ENCODE results near the gene LILRA1.
"Not testable (repeated sequence)": the region's sequence is repeated elsewhere in the genome, so short reads cannot be mapped to it uniquely, and the experiment has no call there.

LILRA1 gene

DNA sequence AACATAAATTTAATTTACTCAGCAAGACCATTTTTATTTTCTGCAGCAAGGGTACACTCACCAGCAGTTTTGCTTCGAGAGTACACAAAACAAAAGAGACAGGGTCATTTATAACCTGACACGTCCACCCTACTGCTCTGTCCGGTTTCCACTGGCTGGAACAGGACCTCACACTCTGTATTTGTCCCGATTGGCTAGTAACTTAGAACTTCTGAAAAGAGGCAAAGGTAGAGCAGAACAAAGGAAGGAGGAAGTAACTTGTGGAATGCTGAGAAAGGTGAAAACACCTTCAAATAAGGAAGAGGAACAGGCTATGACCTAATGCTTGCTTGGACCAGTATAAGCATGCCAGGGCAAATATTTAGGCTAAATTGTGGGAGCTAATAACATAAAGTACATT is 34.5 kb downstream of the LILRA1 start:
- DNase-seq, result not testable (repeated sequence)

DNA sequence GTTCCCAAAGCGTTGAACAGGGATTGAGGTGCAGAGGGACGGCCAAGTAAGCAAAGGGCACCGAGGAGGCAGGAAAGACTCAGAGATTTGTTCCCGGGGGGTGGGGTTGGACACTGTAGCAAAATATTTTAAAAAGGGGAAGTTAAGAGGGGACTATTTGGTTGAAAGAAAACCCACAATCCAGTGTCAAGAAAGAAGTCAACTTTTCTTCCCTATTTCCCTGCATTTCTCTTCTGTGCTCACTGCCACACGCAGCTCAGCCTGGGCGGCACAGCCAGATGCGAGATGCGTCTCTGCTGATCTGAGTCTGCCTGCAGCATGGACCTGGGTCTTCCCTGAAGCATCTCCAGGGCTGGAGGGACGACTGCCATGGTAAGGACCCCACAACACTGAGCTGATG is 36.8 kb downstream of the LILRA1 start, which contains the start of gene LILRB1:
TSS of gene LILRB1 (plus strand) at position 223 of the 400 bp plus-strand sequence. CDS start 590 bp downstream, outside the sequence.
- DNase-seq, result not testable (repeated sequence)

DNA sequence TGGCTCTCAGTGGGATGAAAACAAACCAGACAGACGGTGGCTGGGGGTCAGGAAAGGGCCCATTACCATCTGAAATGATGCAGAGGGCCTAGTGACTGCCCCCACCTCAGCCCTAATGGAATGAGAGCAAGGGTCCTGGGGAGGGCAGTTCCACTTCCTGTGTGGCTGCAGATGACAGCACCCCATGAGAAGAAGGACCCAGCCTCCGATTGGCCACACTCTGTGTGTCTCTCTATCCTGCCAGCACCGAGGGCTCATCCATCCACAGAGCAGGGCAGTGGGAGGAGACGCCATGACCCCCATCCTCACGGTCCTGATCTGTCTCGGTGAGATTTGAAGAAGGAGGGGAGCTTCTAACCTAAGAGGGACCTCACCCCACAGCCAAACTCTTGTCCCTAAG is 37.4 kb downstream of the LILRA1 start:
- DNase-seq, result no peak

DNA sequence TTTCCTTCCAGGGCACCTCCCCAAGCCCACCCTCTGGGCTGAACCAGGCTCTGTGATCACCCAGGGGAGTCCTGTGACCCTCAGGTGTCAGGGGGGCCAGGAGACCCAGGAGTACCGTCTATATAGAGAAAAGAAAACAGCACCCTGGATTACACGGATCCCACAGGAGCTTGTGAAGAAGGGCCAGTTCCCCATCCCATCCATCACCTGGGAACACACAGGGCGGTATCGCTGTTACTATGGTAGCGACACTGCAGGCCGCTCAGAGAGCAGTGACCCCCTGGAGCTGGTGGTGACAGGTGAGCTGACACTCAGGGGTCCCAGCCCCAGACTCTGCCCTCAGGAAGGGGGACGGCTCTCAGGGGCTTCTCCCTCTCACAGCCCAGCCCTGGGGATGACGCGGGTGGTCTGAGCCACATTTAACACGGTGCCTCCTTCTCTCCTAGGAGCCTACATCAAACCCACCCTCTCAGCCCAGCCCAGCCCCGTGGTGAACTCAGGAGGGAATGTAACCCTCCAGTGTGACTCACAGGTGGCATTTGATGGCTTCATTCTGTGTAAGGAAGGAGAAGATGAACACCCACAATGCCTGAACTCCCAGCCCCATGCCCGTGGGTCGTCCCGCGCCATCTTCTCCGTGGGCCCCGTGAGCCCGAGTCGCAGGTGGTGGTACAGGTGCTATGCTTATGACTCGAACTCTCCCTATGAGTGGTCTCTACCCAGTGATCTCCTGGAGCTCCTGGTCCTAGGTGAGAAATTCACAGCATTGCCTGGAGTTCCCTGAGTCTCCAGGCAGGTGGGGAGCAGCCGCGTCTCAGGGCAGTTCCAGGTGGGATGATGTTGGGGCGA is 38.3 kb downstream of the LILRA1 start:
- DNase-seq, result not testable (repeated sequence)

DNA sequence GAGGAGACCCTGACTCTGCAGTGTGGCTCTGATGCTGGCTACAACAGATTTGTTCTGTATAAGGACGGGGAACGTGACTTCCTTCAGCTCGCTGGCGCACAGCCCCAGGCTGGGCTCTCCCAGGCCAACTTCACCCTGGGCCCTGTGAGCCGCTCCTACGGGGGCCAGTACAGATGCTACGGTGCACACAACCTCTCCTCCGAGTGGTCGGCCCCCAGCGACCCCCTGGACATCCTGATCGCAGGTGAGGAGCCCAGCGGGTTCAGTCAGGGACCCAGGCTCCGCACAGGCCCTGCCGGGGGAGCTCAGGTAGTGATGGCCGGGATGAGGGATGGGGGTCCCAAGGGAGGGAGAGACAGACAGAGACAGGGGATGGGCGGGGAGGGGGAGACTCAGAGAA is 39.1 kb downstream of the LILRA1 start:
- not testable (repeated sequence) for DNase-seq

DNA sequence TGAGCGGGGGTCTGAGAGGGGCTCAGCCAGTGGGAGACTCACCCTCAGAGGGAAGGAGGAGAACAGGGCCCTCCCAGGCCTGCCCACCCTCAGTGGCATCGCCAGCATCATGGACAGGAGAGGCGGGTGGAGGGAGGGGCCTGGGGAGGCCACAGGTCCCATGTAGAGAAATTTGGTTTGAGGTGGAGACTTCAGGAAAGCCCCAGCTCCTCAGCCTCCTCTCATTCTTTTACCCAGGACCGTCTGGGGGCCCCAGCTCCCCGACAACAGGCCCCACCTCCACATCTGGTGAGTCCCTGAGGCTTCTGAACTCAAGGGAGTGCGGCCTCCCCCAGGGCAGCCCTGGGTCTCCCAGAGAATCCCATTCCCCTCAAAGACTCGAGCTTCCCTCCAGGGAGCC is 40.0 kb downstream of the LILRA1 start:
- no peak for DNase-seq

DNA sequence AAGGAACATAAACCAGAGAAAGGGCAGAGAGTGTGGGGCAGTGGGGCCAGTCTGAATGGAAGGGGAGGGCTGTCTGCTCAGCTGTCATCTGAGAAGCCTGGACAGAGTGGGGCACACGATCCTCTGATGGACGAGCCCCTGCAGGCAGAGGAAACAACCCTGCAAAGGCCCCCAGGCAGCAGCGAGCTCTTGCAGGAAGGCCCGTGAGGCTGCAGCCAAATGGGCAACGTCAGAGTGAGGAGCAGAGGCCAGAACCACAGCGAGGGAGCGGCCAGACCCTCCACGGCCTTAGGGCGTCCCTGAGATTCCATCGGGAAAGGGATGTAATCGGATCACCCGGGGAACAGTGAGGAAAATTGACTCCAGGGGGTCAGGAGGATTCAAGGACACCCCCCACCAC is 42.6 kb downstream of the LILRA1 start:
- DNase-seq, result not testable (repeated sequence)

DNA sequence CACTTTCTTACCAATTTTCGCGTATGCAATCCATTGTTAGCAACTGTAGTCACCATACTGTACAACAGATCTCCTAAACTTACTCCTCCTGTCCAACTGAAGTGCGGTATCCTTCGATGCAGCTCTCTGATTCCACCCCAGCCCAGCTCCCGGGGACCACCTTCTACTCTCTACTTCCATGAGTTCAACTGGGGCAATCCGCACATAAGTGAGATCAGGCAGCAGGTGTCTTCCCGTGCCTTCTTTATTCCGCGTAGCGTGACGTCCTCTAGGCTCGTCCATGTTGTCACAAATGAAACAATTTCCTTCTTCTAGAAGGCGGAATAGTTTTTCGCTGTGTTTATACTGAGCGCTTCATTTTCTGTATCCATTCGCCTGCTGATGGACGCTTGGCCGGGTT is 45.3 kb downstream of the LILRA1 start:
- no peak for DNase-seq

DNA sequence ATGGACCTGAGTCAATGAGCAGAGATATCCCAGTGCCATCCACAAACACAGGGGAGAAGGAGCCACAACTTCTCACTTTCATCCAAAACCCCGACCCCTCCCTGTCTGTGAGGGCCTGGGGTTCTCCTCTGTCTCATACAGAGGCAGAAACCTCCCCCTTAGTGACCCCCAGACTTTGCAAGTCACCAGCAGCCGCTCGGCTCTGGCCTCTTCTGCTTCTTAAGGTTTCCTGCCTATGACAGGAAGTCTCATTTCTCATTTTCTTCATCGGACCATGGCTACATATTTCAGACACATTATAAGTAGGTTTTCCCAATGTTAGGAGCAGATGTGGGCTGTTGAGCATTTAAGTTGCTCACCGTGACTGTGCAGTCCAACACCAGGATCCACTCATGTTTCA is 49.5 kb downstream of the LILRA1 start:
- peak in 1 of 2 donors; percentile 34 for DNase-seq

DNA sequence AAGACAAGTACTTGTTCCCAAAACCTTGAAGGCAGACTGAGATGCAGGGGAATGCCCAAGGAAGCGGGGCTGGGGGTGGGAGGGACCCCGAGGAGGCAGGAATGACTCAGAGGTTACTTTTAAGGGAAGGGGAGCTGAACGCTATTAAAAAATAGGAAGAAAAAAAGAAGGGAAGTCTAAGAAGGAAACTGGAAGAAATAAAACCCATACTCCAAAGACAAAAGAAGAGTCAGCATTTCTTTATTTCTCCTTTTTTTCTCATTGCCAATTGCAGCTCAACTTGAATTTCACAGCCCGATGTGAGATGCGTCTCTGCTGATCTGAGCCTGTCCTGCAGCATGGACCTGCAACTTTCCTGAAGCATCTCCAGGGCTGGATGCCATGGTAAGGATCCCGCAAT is 50.2 kb downstream of the LILRA1 start:
- peak in 1 of 2 donors; percentile 36 for DNase-seq

DNA sequence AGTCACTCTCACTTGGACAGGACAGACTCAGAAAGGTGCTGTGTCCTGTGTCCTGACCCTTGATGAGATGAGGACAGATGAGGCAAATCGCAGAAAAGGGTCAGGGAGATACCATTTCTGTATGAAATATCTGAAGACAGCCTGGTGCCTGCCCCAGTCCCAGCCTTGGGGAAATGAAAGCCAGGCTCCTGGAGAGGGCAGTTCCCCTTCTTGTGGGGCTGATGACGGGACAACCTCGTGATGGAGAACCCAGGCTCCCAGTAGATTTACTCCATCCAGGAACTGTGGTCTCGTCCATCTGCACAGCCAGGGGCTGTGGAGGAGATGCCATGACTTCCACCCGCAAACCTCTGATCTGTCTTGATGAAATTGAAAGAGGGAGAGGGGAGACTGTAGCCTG is 50.6 kb downstream of the LILRA1 start:
- peak in 1 of 2 donors; percentile 62 for DNase-seq

DNA sequence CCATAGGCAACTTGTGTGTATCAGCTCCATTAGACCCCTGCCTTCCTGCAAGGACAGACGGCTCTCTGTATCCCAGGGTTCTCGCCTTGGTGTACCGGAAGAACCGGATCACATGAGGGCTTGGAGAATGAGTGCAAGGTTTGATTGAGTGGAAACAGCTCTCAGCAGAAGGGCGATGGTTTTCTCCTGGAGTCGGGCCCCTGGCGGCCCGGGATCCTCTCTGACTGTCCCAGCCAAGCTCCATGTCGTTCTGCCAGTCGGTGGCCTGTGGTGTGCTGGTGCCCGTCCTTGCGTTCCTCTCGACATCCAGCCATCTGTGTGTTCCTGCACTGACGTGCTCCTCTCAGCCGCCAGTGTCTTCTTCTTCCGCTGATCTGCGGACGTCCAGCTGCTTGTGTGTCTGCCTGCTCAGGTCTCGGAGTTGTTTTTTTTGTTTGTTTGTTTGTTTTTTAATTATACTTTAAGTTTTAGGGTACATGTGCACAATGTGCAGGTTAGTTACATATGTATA is 53.0 kb downstream of the LILRA1 start:
- no peak for DNase-seq

DNA sequence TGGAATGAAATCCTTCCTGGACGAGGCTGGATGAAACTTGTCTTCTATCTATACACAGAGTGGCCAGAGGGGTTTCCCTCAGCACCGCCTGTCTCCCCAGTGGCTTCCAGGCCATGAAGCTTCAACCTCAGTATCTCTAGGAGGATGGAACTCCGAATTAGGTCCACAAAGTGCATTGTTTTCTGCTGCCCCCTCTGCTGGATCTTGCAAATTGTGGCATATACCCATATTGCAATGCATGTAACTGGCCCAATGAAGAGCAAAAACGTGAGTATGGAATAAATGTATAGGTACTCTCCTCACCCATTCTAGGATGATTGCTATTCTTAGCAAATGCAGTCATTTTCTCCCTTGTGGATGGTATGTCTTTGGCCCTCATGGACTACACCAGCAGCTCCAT is 54.7 kb downstream of the LILRA1 start:
- DNase-seq, result no peak

DNA sequence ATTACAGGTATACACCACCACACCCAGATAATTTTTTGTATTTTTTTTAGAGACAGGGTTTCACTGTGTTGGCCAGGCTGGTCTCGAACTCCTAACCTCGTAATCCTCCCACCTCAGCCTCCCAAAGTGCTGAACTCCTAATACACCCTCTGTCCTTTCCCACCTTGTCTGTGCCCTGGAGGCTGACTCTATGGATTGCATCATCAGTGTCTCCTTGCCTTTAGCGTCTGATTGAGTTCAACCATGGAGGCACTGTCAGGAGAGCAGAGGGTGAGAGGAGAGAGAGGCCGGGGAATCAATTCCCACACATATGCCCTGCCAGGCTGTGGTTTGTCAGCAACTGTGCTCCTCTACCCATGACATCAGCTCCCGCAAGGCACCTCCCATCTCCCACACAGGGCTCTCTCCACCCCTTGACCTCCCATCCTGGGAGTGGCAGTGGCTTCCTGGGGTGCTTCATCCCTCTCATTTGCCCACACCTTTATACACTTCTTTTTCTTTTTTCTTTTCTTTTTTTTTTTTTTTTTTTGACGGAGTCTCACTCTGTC is 56.8 kb downstream of the LILRA1 start:
- DNase-seq, result no peak

All from CD4-positive, alpha-beta T cell treated with Interleukin-1 beta for 1 hour (primary cell).